ENCODE measurements around the gene PMF1.
A peak's percentile ranks its signal among the peaks of the same experiment; 100 is the strongest.

PMF1 gene

DNA sequence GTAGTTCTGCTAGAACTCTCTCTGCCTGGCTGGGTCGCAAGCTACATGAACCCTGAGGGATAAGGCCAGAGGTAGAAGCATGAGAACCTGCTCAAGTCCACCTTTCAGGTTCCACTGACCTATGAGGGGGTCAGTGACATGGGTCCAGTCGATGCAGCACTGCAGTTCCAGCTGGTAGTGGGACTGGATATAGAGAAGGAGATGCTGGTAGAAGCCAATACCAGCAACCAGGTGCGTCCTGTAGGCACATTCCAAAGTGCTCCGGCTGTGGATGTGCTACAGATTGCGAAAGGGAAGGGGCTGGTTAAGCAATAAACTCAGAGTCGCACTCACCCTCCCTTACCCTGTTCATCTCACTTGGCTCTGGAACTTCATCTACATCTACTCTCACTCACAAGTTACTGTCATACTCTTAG lies 64.2 kb downstream of the PMF1 start:
- DNase-seq (ENCODE audit: low read depth in 1 of 2, low spot score in 1 of 2), result peak; percentile 74 to 82
- TF ChIP-seq POLR2AphosphoS5 (IDR thresholded peaks at IDR 0.05; ENCODE audit: low read depth) (0 out of 2 replicates have a peak, but pooled peaks have one; percentile 32), SPI1 (IDR thresholded peaks at IDR 0.05; ENCODE audit: borderline replicate concordance, low read depth) (no peak), REST (IDR thresholded peaks at IDR 0.05; ENCODE audit: insufficient replicate concordance, low read depth) (no peak), GABPA (IDR thresholded peaks at IDR 0.05; ENCODE audit: low read depth) (no peak)
- H3K27me3 ChIP-seq (ENCODE audit: insufficient read depth, poor library complexity, severe bottlenecking), result no peaks in the 10 kb centered on the region
- no peak overlapping the region for H3K4me3 ChIP-seq (replicated peaks; ENCODE audit: insufficient read depth, low read length)
- H3K27ac ChIP-seq (replicated peaks), result peak overlapping the region; percentile 53

GRCh38 chr1:156279837-156280236 lies 67.0 kb downstream of the PMF1 start:
- no peak overlapping the region for H3K27ac ChIP-seq (replicated peaks)
- TF ChIP-seq SPI1 (IDR thresholded peaks at IDR 0.05; ENCODE audit: borderline replicate concordance, low read depth) (no peak), CTCF (IDR thresholded peaks at IDR 0.05; ENCODE audit: insufficient read depth, low read length) (no peak), POLR2AphosphoS5 (IDR thresholded peaks at IDR 0.05; ENCODE audit: low read depth) (no peak), REST (IDR thresholded peaks at IDR 0.05; ENCODE audit: insufficient replicate concordance, low read depth) (no peak), GABPA (IDR thresholded peaks at IDR 0.05; ENCODE audit: low read depth) (no peak)
- H3K4me3 ChIP-seq (replicated peaks; ENCODE audit: insufficient read depth, low read length), result no peak overlapping the region
- no peak for DNase-seq (ENCODE audit: low read depth in 1 of 2, low spot score in 1 of 2)
- no peaks in the 10 kb centered on the region for H3K27me3 ChIP-seq (ENCODE audit: insufficient read depth, poor library complexity, severe bottlenecking)

GRCh38 chr1:156281281-156281680 lies 68.5 kb downstream of the PMF1 start:
- peak overlapping the region; percentile 82 for H3K4me3 ChIP-seq (replicated peaks; ENCODE audit: insufficient read depth, low read length)
- no peaks in the 10 kb centered on the region for H3K27me3 ChIP-seq (ENCODE audit: insufficient read depth, poor library complexity, severe bottlenecking)
- H3K27ac ChIP-seq (replicated peaks), result peak overlapping the region; percentile 90
- peak; percentile 35 to 57 for DNase-seq (ENCODE audit: low read depth in 1 of 2, low spot score in 1 of 2)
- TF ChIP-seq CTCF (IDR thresholded peaks at IDR 0.05; ENCODE audit: insufficient read depth, low read length) (no peak), SPI1 (IDR thresholded peaks at IDR 0.05; ENCODE audit: borderline replicate concordance, low read depth) (no peak), REST (IDR thresholded peaks at IDR 0.05; ENCODE audit: insufficient replicate concordance, low read depth) (no peak), POLR2AphosphoS5 (IDR thresholded peaks at IDR 0.05; ENCODE audit: low read depth) (no peak)

Data from HL-60 (cell line).